ENCODE data around the gene MEIS1. TPM values are rescaled to one million over a fixed set of nuclear protein-coding genes. Genes with fewer than 3 reads are reported as not detected.

The MEIS1 gene
- total RNA-seq, 1 experiment from 2014 or later, result 89.4 TPM

- POLR2A ChIA-PET (ENCODE audit: low non-redundant PET), result no interaction called here
- CTCF ChIA-PET, result no interaction called here
- intact Hi-C loops (cut with micrococcal nuclease; ENCODE audit: unreplicated experiment), result no loop called here
Measured at GRCh38 chr2:66528974-66529724, 94.2 kb downstream of the MEIS1 start.

GRCh38 chr2:66530651-66531050 is 95.7 kb downstream of the MEIS1 start:
- Histone ChIP-seq H3K27ac (ENCODE audit: low read depth, low read length, poor library complexity, severe bottlenecking) (no peak overlapping the region), H3K9me3 (ENCODE audit: low read depth, low read length, poor library complexity, severe bottlenecking) (no peaks in the 10 kb centered on the region), H3K36me3 (ENCODE audit: insufficient read depth, low read length, poor library complexity, severe bottlenecking) (peaks cover 7% of the 10 kb centered on the region), H3K4me1 (ENCODE audit: insufficient read depth, low read length, poor library complexity, severe bottlenecking) (peaks cover 56% of the 10 kb centered on the region), H3K4me3 (ENCODE audit: low read depth, low read length, poor library complexity, severe bottlenecking) (no peak overlapping the region), H3K27me3 (replicated peaks; ENCODE audit: insufficient read depth, low read depth, low read length, poor library complexity) (no peaks in the 10 kb centered on the region)
- DNase-seq (ENCODE audit: low spot score), result no peak
- no TSS peak for BruUV-seq (replicated peaks)
- CTCF ChIA-PET, result no interaction called here
- POLR2A ChIA-PET (ENCODE audit: low non-redundant PET), result no interaction called here
- intact Hi-C loops (cut with micrococcal nuclease; ENCODE audit: unreplicated experiment), result no loop called here
- TF ChIP-seq, protein P1, sequence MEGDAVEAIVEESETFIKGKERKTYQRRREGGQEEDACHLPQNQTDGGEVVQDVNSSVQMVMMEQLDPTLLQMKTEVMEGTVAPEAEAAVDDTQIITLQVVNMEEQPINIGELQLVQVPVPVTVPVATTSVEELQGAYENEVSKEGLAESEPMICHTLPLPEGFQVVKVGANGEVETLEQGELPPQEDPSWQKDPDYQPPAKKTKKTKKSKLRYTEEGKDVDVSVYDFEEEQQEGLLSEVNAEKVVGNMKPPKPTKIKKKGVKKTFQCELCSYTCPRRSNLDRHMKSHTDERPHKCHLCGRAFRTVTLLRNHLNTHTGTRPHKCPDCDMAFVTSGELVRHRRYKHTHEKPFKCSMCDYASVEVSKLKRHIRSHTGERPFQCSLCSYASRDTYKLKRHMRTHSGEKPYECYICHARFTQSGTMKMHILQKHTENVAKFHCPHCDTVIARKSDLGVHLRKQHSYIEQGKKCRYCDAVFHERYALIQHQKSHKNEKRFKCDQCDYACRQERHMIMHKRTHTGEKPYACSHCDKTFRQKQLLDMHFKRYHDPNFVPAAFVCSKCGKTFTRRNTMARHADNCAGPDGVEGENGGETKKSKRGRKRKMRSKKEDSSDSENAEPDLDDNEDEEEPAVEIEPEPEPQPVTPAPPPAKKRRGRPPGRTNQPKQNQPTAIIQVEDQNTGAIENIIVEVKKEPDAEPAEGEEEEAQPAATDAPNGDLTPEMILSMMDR (conservative IDR thresholded peaks at IDR 0.05; ENCODE audit: low read depth, low read length), result no peak
- TF ChIP-seq EZH2 (IDR thresholded peaks at IDR 0.05; ENCODE audit: borderline replicate concordance, low read depth, low read length, poor library complexity, severe bottlenecking), result no peak

More at GRCh38 chr2:66528974-66529724, 94.2 kb downstream of the MEIS1 start:
- Histone ChIP-seq H3K4me3 (ENCODE audit: low read depth, low read length, poor library complexity, severe bottlenecking) (no peak overlapping the region), H3K9me3 (ENCODE audit: low read depth, low read length, poor library complexity, severe bottlenecking) (no peaks in the 10 kb centered on the region), H3K27me3 (replicated peaks; ENCODE audit: insufficient read depth, low read depth, low read length, poor library complexity) (no peaks in the 10 kb centered on the region), H3K27ac (ENCODE audit: low read depth, low read length, poor library complexity, severe bottlenecking) (no peak overlapping the region), H3K4me1 (ENCODE audit: insufficient read depth, low read length, poor library complexity, severe bottlenecking) (peaks cover 49% of the 10 kb centered on the region), H3K36me3 (ENCODE audit: insufficient read depth, low read length, poor library complexity, severe bottlenecking) (peaks cover 7% of the 10 kb centered on the region)
- DNase-seq (ENCODE audit: low spot score), result no peak
- BruUV-seq (replicated peaks), result no TSS peak
- TF ChIP-seq, protein P1 (conservative IDR thresholded peaks at IDR 0.05; ENCODE audit: low read depth, low read length), result no peak
- TF ChIP-seq EZH2 (IDR thresholded peaks at IDR 0.05; ENCODE audit: borderline replicate concordance, low read depth, low read length, poor library complexity, severe bottlenecking), result no peak

DNA sequence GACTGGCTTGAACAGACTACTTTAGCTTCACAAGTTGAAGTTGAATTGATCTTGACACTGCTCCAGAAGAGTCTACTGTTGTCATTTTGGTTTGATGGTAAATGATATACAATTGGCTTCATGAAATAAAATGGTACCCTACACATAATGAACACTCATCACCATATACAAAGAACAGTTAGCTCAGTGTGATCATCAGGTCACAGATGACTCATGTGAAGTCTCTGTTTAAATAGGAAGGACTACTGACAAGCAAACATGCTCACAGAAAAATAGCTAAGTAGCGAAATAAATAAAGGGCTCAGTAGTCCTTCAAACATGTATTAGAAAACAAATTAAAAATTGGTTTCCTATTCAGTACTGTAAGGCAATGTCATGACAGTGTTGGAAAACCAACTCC is 96.2 kb downstream of the MEIS1 start:
- H3K27me3 ChIP-seq (replicated peaks; ENCODE audit: insufficient read depth, low read depth, low read length, poor library complexity), result no peaks in the 10 kb centered on the region
- POLR2A ChIA-PET (ENCODE audit: low non-redundant PET), result no interaction called here
- no peak overlapping the region for H3K27ac ChIP-seq (ENCODE audit: low read depth, low read length, poor library complexity, severe bottlenecking)
- CTCF ChIA-PET, result no interaction called here
- H3K4me3 ChIP-seq (ENCODE audit: low read depth, low read length, poor library complexity, severe bottlenecking), result no peak overlapping the region
- DNase-seq (ENCODE audit: low spot score), result no peak
- BruUV-seq (replicated peaks), result no TSS peak
- H3K36me3 ChIP-seq (ENCODE audit: insufficient read depth, low read length, poor library complexity, severe bottlenecking), result peaks cover 4% of the 10 kb centered on the region
- no peaks in the 10 kb centered on the region for H3K9me3 ChIP-seq (ENCODE audit: low read depth, low read length, poor library complexity, severe bottlenecking)
- intact Hi-C loops (cut with micrococcal nuclease; ENCODE audit: unreplicated experiment), result no loop called here
- TF ChIP-seq, protein P1 (conservative IDR thresholded peaks at IDR 0.05; ENCODE audit: low read depth, low read length), result no peak
- no peak for TF ChIP-seq EZH2 (IDR thresholded peaks at IDR 0.05; ENCODE audit: borderline replicate concordance, low read depth, low read length, poor library complexity, severe bottlenecking)
- peaks cover 56% of the 10 kb centered on the region for H3K4me1 ChIP-seq (ENCODE audit: insufficient read depth, low read length, poor library complexity, severe bottlenecking)
